ENCODE measurements around the gene KCND2. TPM values are rescaled to one million over a fixed set of nuclear protein-coding genes. Genes with fewer than 3 reads are reported as not detected.

Gene KCND2
- polyA plus RNA-seq, 1 of the 3 experiments (the other 2 are of a cell fraction) = not detected

GRCh38 chr7:120714945-120715344 is 442.0 kb downstream of the KCND2 start:
- ChIA-PET CTCF (interaction anchor here (1.7 kb wide), 1 partner anchor 11 kb away, joined by 13 read pairs; no protein-coding TSS in a partner anchor), POLR2A (no interaction called here)
- Histone ChIP-seq H4K20me1 (ENCODE audit: insufficient read depth) (no peaks in the 10 kb centered on the region), H3K4me2 (no peak overlapping the region), H3K27ac (ENCODE audit: low read depth in 2 of 2, low read length in 1 of 2) (no peak overlapping the region), H2AFZ (ENCODE audit: low read depth) (no peak overlapping the region), H3K9me2 (no peaks in the 10 kb centered on the region), H3F3A (replicated peaks; ENCODE audit: insufficient read depth) (no peaks in the 10 kb centered on the region), H3K36me3 (replicated peaks in 1 of 2; ENCODE audit: control insufficient read depth in 1 of 2, insufficient read depth in 2 of 2, low read length in 1 of 2) (no peaks in the 10 kb centered on the region), H3K79me2 (ENCODE audit: insufficient read depth) (no peaks in the 10 kb centered on the region), H3K4me3 (ENCODE audit: low read depth in 2 of 2, low read length in 1 of 2) (no peak overlapping the region), H3K4me1 (ENCODE audit: control insufficient read depth in 1 of 2, insufficient read depth in 2 of 2, low read depth in 1 of 2, low read length in 1 of 2) (no peaks in the 10 kb centered on the region), H3K9ac (no peak overlapping the region), H3K27me3 (ENCODE audit: insufficient read depth) (peaks cover under 1% of the 10 kb centered on the region; the same call in 1 of the 2 replicates), H3K9me3 (no peaks in the 10 kb centered on the region)
- DNase-seq = no peak
- no peak for TF ChIP-seq YY1 (IDR thresholded peaks at IDR 0.05; ENCODE audit: low read depth)
- TF ChIP-seq USF1 (IDR thresholded peaks at IDR 0.05; ENCODE audit: borderline replicate concordance, low read depth) = no peak
- no peak for TF ChIP-seq MEF2A (IDR thresholded peaks at IDR 0.05; ENCODE audit: borderline replicate concordance, low read depth)
- TF ChIP-seq MAX (IDR thresholded peaks at IDR 0.05; ENCODE audit: low read depth) = no peak
- TF ChIP-seq ELF1 (IDR thresholded peaks at IDR 0.05) = no peak
- no peak for TF ChIP-seq TCF12 (IDR thresholded peaks at IDR 0.05)
- TF ChIP-seq RAD21 (IDR thresholded peaks at IDR 0.05; ENCODE audit: low read length) = no peak
- TF ChIP-seq TAF1 (IDR thresholded peaks at IDR 0.05; ENCODE audit: borderline replicate concordance, low read depth, low read length) = no peak
- TF ChIP-seq NFIC (IDR thresholded peaks at IDR 0.05; ENCODE audit: borderline replicate concordance) = no peak
- TF ChIP-seq REST (IDR thresholded peaks at IDR 0.05; ENCODE audit: low read depth, low read length) = no peak
- no peak for TF ChIP-seq ZBTB33 (IDR thresholded peaks at IDR 0.05; ENCODE audit: borderline replicate concordance, low read depth)
- no peak for TF ChIP-seq FOSL2 (IDR thresholded peaks at IDR 0.05; ENCODE audit: borderline replicate concordance, low read depth)
- no peak for TF ChIP-seq TEAD4 (IDR thresholded peaks at IDR 0.05; ENCODE audit: borderline replicate concordance, insufficient read depth)
- no peak for TF ChIP-seq GATA2 (CRISPR knock-in tag; IDR thresholded peaks at IDR 0.05)
- no peak for TF ChIP-seq MXI1 (IDR thresholded peaks at IDR 0.05; ENCODE audit: low read depth, low read length)
- 2% methylated on average over 3 of the region's 3 CpGs for WGBS (ENCODE audit: low lambda C conversion rate)
